Sigmoid colon (tissue), 7 donors: Measurements from ENCODE around the gene SPACA6. TPM values are rescaled to one million over a fixed set of nuclear protein-coding genes. Genes with fewer than 3 reads are reported as not detected.
A peak's percentile ranks its signal among the peaks of the same experiment; 100 is the strongest.

ENCODE experiments used
- DNase-seq: peaks from one replicate; pipeline ENCODE4 v3.0.0-alpha.2; 2019
- H3K27ac ChIP-seq, 4 donors: fragments of 200-600 bp; sonication (generic); one replicate each; pipeline ENCODE4 v1.5.1; 2016 to 2019; ENCODE audit warnings: mild to moderate bottlenecking in 1 of 4
- H3K27me3 ChIP-seq, 3 donors: fragments of 200-600 bp; sonication (generic); one replicate each; pipeline ENCODE4 v1.5.1; 2019; ENCODE audit warnings: mild to moderate bottlenecking in 1 of 3
- H3K36me3 ChIP-seq, 4 donors: fragments of 200-600 bp; sonication (generic); one replicate each; pipeline ENCODE4 v1.5.1; 2016 to 2019
- H3K4me1 ChIP-seq, 4 donors: fragments of 200-600 bp; sonication (generic); one replicate each; pipeline ENCODE4 v1.5.1; 2017 to 2019
- H3K4me3 ChIP-seq, 4 donors: fragments of 200-600 bp; sonication (generic); one replicate each; pipeline ENCODE4 v1.5.1; 2017 to 2019; ENCODE audit warnings: mild to moderate bottlenecking in 2 of 4, moderate library complexity in 1 of 4
- H3K9me3 ChIP-seq, 4 donors: fragments of 200-600 bp in 3 of 4; sonication (generic) in 3 of 4; one replicate each; pipeline versions ENCODE4 v1.5.1 to v1.6.1; 2013 to 2019
- EP300 ChIP-seq, 4 donors: sonication (generic); formaldehyde crosslinking; IDR thresholded peaks; one replicate each; pipeline ENCODE4 v1.6.1; 2017; ENCODE audit warnings: antibody characterized with exemption in 4 of 4
- POLR2A ChIP-seq, 2 donors: fragments of 450-650 bp; IDR thresholded peaks; one replicate each; pipeline ENCODE4 v1.6.1; 2016; ENCODE audit warnings: antibody characterized with exemption in 2 of 2, mild to moderate bottlenecking in 2 of 2, moderate library complexity in 2 of 2
- POLR2AphosphoS5 ChIP-seq, 4 donors: sonication (generic); formaldehyde crosslinking; IDR thresholded peaks; one replicate each; pipeline ENCODE4 v1.6.1; 2017; ENCODE audit warnings: antibody characterized with exemption in 4 of 4
- WGBS, 2 donors: extraction: QIAGEN DNeasy Blood & Tissue Kit; methylation state at CpG; one replicate each; pipeline ENCODE4 v1.1.7; 2013; 5-methylcytosine and 5-hydroxymethylcytosine counted together
- intact Hi-C: fragments of 100-400 bp; cut with DNase I; formaldehyde crosslinking; loops from one replicate; pipeline ENCODE4 v1.15.1; 2023
- polyA plus RNA-seq, 3 donors: library from polyadenylated mRNA; stranded (reverse); fragments of 200-250 nt; gene quantifications; one replicate each; pipeline ENCODE4 v1.2.3, GENCODE V29; 2013
- total RNA-seq, 4 donors: library from RNA; depleted of rRNA; stranded (reverse); fragments of >200 nt; gene quantifications; one replicate each; pipeline ENCODE4 v1.1.0, GENCODE V29; 2016
- TF ChIP-seq, protein P1 (sequence below), 4 experiments: fragments of 450-650 bp in 3 of 4; fragments of 200-600 bp in 1 of 4; IDR thresholded peaks; one replicate each; pipeline ENCODE4 v1.5.1; 2016 to 2019; ENCODE audit warnings: antibody characterized with exemption in 4 of 4, mild to moderate bottlenecking in 3 of 4, moderate library complexity in 2 of 4
- donor health status: healthy with polysubstance abuse.
- donor health status: Bipolar disorder and iron deficiency.
- donor health status: healthy.

Gene SPACA6
- total and polyA plus RNA-seq, 7 donors = 3.0 to 45.7 (median 21.4) TPM; not detected in 1

DNA sequence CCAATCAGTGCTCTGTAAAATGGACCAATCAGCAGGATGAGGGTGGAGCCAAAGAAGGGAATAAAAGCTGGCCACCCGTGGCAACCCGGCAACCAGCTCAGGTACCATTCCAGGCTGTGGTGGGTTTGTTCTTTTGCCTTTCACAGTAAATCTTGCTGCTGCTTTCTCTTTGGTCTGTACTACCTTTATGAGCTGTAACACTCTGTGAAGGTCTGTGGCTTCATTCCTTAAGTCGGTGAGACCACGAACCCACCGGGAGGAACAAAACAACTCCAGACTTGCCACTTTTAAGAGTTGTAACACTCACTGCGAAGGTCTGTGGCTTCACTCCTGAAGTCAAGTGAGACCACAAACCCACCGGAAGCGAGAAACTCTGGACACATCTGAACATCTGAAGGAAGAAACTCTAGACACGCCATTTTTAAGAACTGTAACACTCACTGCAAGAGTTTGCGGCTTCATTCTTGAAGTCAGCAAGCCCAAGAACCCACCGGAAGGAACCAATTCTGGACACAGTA lies 16.5 kb upstream of the SPACA6 start:
- no peak for DNase-seq
- TF ChIP-seq, protein P1, sequence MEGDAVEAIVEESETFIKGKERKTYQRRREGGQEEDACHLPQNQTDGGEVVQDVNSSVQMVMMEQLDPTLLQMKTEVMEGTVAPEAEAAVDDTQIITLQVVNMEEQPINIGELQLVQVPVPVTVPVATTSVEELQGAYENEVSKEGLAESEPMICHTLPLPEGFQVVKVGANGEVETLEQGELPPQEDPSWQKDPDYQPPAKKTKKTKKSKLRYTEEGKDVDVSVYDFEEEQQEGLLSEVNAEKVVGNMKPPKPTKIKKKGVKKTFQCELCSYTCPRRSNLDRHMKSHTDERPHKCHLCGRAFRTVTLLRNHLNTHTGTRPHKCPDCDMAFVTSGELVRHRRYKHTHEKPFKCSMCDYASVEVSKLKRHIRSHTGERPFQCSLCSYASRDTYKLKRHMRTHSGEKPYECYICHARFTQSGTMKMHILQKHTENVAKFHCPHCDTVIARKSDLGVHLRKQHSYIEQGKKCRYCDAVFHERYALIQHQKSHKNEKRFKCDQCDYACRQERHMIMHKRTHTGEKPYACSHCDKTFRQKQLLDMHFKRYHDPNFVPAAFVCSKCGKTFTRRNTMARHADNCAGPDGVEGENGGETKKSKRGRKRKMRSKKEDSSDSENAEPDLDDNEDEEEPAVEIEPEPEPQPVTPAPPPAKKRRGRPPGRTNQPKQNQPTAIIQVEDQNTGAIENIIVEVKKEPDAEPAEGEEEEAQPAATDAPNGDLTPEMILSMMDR (IDR thresholded peaks at IDR 0.05) = no peak
- TF ChIP-seq POLR2A (IDR thresholded peaks at IDR 0.05) (no peak), POLR2AphosphoS5 (IDR thresholded peaks at IDR 0.05) (no peak), EP300 (IDR thresholded peaks at IDR 0.05) (no peak)
- intact Hi-C loops = no loop called here
- H3K4me3 ChIP-seq = no peak overlapping the region
- no peaks in the 10 kb centered on the region for H3K36me3 ChIP-seq
- no peaks in the 10 kb centered on the region for H3K27me3 ChIP-seq
- H3K27ac ChIP-seq = no peak overlapping the region
- no peaks in the 10 kb centered on the region for H3K9me3 ChIP-seq
- WGBS, 2 donors = 65 to 83% methylated on average over 11 of the region's 11 CpGs
- H3K4me1 ChIP-seq = no peaks in the 10 kb centered on the region

DNA sequence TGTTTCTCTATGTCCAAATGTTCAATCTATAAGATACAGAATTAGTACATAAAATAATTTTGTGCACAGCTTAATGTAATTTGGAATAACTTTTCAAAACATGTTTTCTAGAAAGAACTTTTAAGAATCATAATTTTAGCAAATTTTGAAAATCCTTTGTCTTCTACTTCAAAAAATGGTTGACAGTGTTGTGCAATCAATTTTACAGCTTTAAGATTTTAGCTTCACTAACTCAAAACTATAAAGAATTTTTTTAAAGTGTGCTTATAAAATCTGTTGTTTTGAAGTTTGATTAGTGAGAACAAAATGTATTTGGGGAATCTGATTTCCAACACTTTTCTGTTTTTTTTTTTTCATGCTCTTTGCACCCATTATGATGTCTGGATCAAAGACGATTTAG lies 12.7 kb upstream of the SPACA6 start:
- 80 to 82% methylated on average over 1 of the region's 1 CpG for WGBS, 2 donors
- H3K36me3 ChIP-seq = no peaks in the 10 kb centered on the region
- intact Hi-C loops = no loop called here
- no peaks in the 10 kb centered on the region for H3K27me3 ChIP-seq
- TF ChIP-seq EP300 (IDR thresholded peaks at IDR 0.05) (no peak), POLR2A (IDR thresholded peaks at IDR 0.05) (no peak), POLR2AphosphoS5 (IDR thresholded peaks at IDR 0.05) (no peak)
- TF ChIP-seq, protein P1 (IDR thresholded peaks at IDR 0.05) = no peak
- H3K9me3 ChIP-seq = no peaks in the 10 kb centered on the region
- H3K4me1 ChIP-seq = no peaks in the 10 kb centered on the region
- H3K27ac ChIP-seq = no peak overlapping the region
- no peak for DNase-seq
- no peak overlapping the region for H3K4me3 ChIP-seq

DNA sequence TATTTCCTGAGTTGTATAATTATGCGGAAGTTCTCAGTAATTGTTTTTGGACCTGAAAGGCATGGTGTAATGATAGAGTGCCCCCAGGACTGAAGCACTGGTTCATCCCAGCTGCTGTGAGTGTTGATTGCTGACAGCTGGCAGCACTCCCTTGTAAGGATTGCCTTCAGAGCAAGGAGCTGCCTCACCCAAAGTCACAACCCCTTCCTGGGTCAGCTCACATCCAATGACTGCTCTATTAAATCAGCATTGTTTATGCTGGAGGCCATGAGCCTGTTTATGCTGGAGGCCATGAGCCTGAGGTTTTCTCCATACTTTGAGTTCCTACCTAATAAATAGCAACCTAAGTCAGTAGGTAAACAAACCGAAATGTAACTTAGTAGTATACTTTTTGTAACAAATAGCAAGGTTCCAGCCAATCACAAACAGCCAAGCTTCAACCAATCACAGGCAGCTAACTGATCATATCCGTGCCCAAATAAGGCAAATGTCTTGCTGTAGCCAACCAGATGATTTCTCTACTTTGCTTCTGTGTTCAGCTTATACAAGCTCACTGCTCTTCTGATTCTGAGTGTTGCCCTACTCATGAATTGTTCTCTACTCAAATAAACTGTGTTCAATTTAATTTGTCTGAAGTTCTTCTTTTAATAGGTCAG lies 11.7 kb upstream of the SPACA6 start:
- no peak for DNase-seq
- 68 to 71% methylated on average over 3 of the region's 3 CpGs for WGBS, 2 donors
- intact Hi-C loops = no loop called here
- H3K4me1 ChIP-seq = no peaks in the 10 kb centered on the region
- no peaks in the 10 kb centered on the region for H3K9me3 ChIP-seq
- H3K27me3 ChIP-seq = no peaks in the 10 kb centered on the region
- H3K27ac ChIP-seq = no peak overlapping the region
- no peak overlapping the region for H3K4me3 ChIP-seq
- no peaks in the 10 kb centered on the region for H3K36me3 ChIP-seq
- no peak for TF ChIP-seq EP300 (IDR thresholded peaks at IDR 0.05)
- no peak for TF ChIP-seq POLR2A (IDR thresholded peaks at IDR 0.05)

DNA sequence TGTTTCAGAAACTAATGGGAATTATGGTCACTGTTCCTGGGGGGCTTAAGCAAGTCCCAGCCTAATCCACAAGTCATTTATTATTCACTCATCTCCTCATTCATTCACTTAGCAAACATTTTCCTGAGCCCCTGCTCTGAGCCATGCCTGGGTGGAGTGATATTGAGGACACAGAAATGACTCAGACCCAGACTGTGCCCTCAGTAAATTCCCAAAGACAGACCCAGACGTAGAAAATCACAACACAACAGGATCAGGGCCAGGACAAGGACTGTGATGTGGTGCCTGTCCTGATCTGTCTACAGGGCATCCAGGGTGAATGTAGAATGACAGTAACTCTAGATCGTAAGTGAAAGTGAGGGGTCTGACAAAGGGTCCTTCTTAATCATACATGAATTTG lies 7.0 kb upstream of the SPACA6 start:
- DNase-seq = no peak
- 63 to 81% methylated on average over 2 of the region's 2 CpGs for WGBS, 2 donors
- H3K27ac ChIP-seq = peak overlapping the region in 1 of 4 donors; percentile 6
- no peaks in the 10 kb centered on the region for H3K9me3 ChIP-seq
- H3K36me3 ChIP-seq = no peaks in the 10 kb centered on the region
- intact Hi-C loops = no loop called here
- H3K27me3 ChIP-seq = no peaks in the 10 kb centered on the region
- H3K4me1 ChIP-seq = peaks cover 0 to 16% (median 14%) of the 10 kb centered on the region in 4 donors
- H3K4me3 ChIP-seq = no peak overlapping the region
- TF ChIP-seq, protein P1 (IDR thresholded peaks at IDR 0.05) = no peak

- Histone ChIP-seq H3K27me3 (no peaks in the 10 kb centered on the region), H3K4me3 (peak overlapping the region; percentile 30 to 97 (median 92)), H3K4me1 (peaks cover 0 to 35% (median 33%) of the 10 kb centered on the region in 4 donors), H3K9me3 (no peaks in the 10 kb centered on the region), H3K36me3 (peaks cover 0 to 1% (median 0%) of the 10 kb centered on the region in 4 donors), H3K27ac (peak overlapping the region; percentile 98 to 100 (median 100))
- intact Hi-C loops = no loop called here
- 6 to 27% methylated on average over 22 of the region's 22 CpGs for whole genome bisulfite sequencing, 2 donors
- DNase-seq = peak; percentile 88
- TF ChIP-seq EP300 (IDR thresholded peaks at IDR 0.05) (no peak), POLR2AphosphoS5 (IDR thresholded peaks at IDR 0.05) (peak in 1 of 4 donors; percentile 19), POLR2A (IDR thresholded peaks at IDR 0.05) (no peak)
- TF ChIP-seq, protein P1 (IDR thresholded peaks at IDR 0.05) = no peak
These were observed 5.1 kb upstream of the SPACA6 start for GRCh38 chr19:51687791-51688670.
